Head of caudate nucleus (tissue), 42 donors: ENCODE data around the gene NUAK1.
A peak's percentile ranks its signal among the peaks of the same experiment; 100 is the strongest.

Experiments
- DNase-seq, 42 donors: peaks; one replicate each; pipeline versions ENCODE4 v3.0.0 to v3.0.0-alpha.2; 2020 to 2021; ENCODE audit warnings: mixed read lengths in 7 of 42
- intact Hi-C: fragments of 100-400 bp; cut with DNase I; formaldehyde crosslinking; loops from one replicate; pipeline ENCODE4 v1.15.0; 2022

The NUAK1 gene

DNA sequence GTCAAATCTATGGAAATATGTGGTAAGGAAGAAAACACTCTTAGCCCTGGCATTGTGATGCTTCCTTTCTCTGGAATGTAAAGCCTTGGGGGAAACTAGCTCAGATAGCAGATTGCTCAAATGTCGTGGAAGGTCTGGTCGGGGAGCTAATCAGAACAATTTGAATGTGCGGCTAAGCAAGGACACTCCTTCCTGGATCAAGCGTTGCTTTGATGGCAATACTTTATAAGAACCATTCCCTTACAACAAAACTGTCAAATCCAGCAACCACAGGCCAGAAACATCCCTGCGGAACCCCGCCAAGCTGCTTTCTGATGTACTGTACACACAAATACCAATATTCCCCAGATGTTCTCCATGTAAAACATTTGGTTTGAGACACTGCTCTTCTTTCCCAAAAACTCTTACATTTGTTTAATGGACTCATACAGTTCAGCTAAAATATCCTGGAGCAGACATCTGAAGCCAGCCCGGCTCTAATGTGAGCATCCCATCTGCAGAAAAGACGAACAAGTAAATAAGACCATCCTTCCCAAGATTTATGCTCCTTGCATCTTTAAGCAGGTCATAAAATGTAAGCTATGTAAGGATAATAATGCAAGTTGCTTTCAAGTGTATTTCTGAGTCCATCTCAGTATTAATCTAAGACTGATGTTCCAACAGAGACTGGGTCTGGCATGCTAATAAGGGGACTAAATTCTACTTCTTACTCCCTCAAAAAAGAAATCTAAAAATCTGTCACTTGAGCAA is 20.2 kb downstream of the NUAK1 start:
- peak in 1 of 42 donors; percentile 19 for DNase-seq
- intact Hi-C loops = no loop called here

- intact Hi-C loops = no loop called here
- peak in 20 of 42 donors; percentile 7 to 72 (median 46) for DNase-seq
These were observed 23.3 kb downstream of the NUAK1 start for GRCh38 chr12:106115440-106115839.

- DNase-seq = no peak
- intact Hi-C loops = no loop called here
These were observed 24.2 kb downstream of the NUAK1 start for GRCh38 chr12:106114447-106115068.

GRCh38 chr12:106113824-106114446 is 24.8 kb downstream of the NUAK1 start:
- intact Hi-C loops = no loop called here
- DNase-seq = no peak

DNA sequence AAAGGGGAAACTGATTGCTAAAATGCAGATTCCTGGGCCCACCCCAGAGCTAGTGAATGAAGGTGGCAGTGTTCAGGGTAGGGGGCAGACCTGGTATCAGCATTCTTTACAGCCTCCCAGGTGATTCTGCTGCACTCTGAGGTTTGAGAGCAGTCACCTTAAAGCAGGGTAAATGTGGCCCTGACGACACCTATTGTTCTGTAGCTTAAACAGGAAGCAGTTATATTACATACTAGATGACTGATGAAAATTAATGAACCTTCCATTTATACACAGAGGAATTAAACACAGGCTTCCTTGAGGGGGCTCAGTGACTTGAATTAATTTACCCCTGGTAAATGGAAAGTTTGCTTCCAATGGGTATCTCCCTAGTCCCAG is 25.3 kb downstream of the NUAK1 start:
- intact Hi-C loops = no loop called here
- DNase-seq = no peak

DNA sequence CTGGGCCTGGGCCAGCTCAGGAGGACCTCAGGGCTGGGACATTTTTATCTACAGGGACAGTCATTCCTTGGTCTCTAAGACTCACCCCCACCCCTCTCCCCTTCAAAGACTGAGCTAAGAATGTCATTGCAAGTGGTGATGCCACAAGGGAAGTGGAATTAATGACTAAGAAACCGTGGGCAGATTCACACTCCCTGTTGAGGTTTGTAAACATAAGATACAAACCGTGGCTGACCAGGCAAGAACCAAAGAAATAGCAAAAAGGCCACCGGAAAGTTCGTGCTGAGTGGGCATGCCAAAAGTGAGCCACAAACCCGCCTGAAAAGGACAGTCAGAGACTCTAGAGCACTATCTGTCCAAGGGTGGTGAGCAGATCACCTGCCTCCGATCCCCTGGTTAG is 25.7 kb downstream of the NUAK1 start:
- DNase-seq = no peak
- intact Hi-C loops = no loop called here

DNA sequence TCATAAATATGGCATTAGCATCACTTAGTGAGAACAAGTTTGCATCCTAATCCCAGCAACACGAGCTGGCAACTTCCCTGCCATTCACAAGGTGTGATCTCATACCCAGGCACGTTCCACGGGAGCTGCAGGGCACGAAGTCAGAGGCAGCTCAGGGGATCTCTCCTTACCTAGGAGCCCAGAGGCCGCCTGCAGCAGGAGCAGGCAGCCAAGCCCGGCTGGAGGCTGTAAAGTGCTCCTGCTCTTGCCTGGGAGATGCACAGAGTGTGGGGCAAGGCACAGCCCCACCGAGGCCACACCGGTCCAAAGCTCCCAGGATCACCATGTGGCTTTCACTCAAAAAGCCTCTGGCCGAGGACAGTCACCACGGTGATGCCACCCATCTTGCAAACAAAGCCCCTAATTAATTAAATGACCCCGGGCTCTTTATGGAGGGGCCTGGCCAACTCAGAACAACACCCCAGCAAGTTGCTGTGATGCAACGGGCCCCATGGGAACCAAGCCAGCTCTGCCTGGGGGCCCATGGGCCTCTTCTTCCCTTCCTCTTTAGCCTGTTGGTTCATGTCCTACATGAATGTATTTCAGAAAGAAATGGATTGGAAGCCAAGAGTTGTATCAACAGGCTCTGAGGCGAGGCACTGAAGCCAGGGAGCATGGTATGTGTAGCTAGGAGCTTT is 26.5 kb downstream of the NUAK1 start:
- peak in 13 of 42 donors; percentile 11 to 54 (median 45) for DNase-seq
- intact Hi-C loops = no loop called here

- intact Hi-C loops = no loop called here
- no peak for DNase-seq
These were observed 28.0 kb downstream of the NUAK1 start for GRCh38 chr12:106110626-106111300.

DNA sequence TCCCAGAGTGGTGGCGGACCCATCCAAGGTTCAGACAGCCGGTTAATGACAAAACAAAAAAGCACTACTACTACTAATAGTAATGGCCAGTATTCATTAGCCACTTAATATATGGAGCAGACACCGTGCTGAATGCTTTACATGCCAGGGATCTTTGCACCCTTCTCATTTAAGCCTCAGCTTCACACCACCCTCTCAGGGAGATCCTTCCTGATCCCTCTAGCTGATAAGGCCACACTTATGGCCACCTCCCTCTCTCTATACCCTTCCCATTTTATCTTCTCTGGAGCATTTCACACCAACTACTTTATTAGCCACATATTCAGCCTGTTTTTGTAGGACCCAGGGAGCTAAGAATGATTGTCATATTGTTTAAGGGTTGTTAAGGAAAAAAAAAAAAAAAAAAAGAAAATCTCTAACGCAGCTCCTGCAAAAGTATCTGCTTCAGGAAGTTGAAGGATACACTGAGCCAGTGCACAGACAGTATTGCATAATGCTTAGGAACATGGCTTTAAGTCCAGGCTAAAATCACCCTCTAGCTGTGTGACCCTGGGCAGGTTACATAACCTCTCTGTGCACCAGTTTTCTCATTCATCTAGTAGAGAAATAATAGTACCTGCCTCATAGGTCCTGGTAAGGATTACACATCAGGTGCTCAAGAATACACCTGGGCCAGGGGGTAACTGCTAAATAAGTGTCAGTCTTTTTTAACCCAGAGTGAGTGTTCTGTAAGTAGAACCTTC is 29.4 kb downstream of the NUAK1 start:
- intact Hi-C loops = no loop called here
- DNase-seq = no peak

GRCh38 chr12:106108185-106108835 is 30.4 kb downstream of the NUAK1 start:
- peak in 10 of 42 donors; percentile 7 to 70 (median 38) for DNase-seq
- intact Hi-C loops = no loop called here

- DNase-seq = no peak
- intact Hi-C loops = no loop called here
These were observed 31.2 kb downstream of the NUAK1 start for GRCh38 chr12:106107566-106107965.

DNA sequence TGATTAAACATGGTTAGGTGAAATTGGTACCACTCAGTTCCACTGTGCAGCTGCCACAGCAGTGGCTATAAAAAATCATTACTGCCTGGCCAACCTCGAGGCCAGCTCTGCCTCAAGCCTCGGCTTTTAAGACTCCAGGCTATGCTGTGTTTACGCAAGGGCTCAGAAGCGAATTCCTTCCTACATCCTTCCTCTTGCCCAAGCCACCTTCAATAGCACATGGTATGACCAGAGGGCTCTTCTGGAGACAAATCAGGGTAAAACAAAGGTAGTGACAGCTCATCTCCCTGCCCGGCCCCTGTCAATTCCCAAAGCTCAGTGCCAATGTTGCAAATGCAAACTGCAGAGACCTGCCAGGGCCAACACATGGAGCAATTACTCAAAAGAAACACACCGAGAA is 31.9 kb downstream of the NUAK1 start:
- DNase-seq = no peak
- intact Hi-C loops = no loop called here

GRCh38 chr12:106106061-106106566 is 32.6 kb downstream of the NUAK1 start:
- no peak for DNase-seq
- intact Hi-C loops = no loop called here

DNA sequence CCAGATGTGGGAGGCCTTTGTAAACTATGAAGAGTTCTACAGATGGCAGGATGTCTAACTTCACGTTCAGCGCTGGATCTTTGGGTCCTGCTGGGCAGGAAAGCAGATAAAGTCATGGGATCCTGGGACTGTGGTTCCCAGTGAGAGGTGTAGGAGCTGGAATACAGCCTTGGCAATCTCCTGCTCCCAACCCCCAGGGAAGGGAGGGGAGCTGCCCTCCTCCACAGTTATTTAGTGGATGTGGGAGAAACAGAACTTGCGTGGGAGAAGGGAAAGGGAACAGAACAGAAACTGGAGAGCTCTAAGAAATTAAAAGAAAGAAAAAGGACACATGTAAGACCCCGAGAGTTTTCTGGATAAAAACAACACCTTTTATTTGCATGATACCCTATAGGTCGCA is 37.0 kb downstream of the NUAK1 start:
- peak in 34 of 42 donors; percentile 35 to 87 (median 60) for DNase-seq
- intact Hi-C loops = no loop called here

DNA sequence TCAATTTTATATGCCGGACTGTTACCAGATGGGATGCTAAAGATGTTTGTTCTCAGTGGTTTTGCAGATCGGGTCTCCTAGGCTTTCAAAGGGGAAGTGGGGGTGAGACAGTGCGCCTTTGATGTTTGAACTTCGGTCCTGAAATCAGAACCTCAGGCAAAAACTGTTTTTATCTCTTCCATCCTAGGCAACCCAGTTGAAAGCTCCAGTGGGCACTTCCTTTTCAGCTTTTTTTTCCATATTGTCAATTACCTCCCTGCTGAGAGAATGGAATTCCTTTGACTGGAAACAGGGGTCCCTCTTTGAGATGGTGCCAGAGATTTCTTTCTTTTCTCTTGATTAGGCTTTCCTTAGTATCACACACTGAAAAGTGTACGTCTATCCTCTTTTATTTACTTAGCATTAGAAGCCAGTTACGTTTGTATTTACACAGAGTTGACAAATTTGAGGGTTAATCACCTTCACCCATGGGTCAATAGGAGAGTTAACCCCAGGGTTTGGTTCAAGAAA is 40.0 kb downstream of the NUAK1 start:
- no peak for DNase-seq
- intact Hi-C loops = no loop called here

DNA sequence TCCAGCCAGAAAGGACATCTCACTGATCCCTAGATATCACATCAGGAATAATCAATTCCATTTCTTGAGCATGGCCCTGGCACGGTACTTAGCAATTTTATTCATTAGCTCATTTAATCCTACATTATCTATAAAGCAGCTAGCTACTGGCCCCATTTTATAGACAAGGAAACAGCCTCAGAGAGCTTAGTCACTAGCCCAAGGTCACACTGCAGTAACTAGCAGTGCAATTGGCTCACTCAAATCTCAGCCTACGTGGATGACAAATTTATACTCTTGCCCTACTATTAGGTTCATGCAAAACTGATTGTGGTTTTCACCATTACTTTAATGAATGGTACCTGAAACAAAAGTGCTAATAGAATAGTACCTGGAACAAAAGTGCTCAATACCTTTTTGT is 41.7 kb downstream of the NUAK1 start:
- intact Hi-C loops = no loop called here
- DNase-seq = peak in 1 of 42 donors; percentile 34

DNA sequence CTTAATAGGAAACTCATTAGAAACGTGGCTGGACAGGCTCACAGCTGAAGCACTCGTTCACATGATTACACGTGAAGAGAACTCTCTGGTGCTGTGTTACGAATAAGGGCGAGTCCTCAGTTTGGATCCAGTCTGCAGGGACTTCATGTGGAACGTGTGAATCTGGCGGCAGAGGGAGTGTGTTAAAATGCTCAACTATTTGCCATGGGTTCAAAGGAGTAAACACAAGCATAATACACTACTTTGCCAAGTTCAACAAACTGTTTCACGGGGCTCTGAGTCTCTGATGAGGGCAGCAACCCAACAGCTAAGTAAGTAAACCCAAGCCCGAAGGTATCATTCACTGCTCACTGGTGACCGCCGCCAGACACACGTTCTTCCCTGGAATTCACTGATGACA is 42.4 kb downstream of the NUAK1 start:
- no peak for DNase-seq
- intact Hi-C loops = no loop called here

- intact Hi-C loops = no loop called here
These were observed 44.5 kb downstream of the NUAK1 start for GRCh38 chr12:106094304-106094703.

More at GRCh38 chr12:106094304-106094703, 44.5 kb downstream of the NUAK1 start:
- DNase-seq = peak in 3 of 42 donors; percentile 32 to 54 (median 44)
